ENCODE data around the gene RGPD3. TPM values are rescaled to one million over a fixed set of nuclear protein-coding genes. Genes with fewer than 3 reads are reported as not detected.
"Not testable (repeated sequence)": the region's sequence is repeated elsewhere in the genome, so short reads cannot be mapped to it uniquely, and the experiment has no call there.

RGPD3 gene
- total and polyA plus RNA-seq, 2 experiments from 2014 or later: 0.08 to 0.43 TPM

GRCh38 chr2:106486551-106487385, 18.6 kb upstream of the RGPD3 start, which contains the start of gene CD8B2:
Gene CD8B2 (plus strand): TSS chr2:106487364. CDS start chr2:106487427, 63 bp downstream.
- H2AFZ ChIP-seq; H3K4me2 ChIP-seq (ENCODE audit: unreplicated experiment); H3K27me3 ChIP-seq (replicated peaks; ENCODE audit: insufficient read depth); in situ Hi-C loops (cut with MboI); H3K27ac ChIP-seq; H3F3A ChIP-seq (ENCODE audit: insufficient read depth); H3K9me2 ChIP-seq (ENCODE audit: insufficient read depth); H4K20me1 ChIP-seq (ENCODE audit: insufficient read depth); H3K4me3 ChIP-seq; H3K9ac ChIP-seq; H3K79me2 ChIP-seq (ENCODE audit: insufficient read depth); H3K4me1 ChIP-seq (ENCODE audit: insufficient read depth); DNase-seq; H3K9me3 ChIP-seq (ENCODE audit: low read depth); H3K36me3 ChIP-seq (ENCODE audit: low read depth): not testable (repeated sequence)
- WGBS, 2 experiments (ENCODE audit: low coverage in 1 of 2, low lambda C conversion rate in 2 of 2, missing lambda C conversion rate in 2 of 2): 54 to 69% methylated on average over 15 to 20 of the region's 39 CpGs

DNA sequence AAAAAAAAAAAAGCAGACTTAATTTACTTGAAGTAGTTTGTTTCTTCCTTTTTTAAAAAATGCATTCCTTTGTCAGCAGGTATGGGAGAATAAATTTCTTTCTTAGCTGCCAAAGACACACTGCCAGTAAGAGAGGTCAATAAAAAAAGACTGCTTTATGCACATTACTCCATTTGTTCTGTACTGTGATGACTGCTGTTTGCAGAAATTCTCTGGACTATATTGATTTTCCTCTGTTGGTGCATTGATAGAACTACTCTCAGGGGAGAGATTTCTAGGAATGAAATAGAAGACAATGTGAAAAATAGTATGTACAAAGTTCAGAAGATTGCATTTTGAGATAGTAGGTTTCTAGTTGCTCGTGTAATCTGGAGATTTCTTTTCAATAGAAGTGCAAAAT, 11.3 kb upstream of the RGPD3 start:
- H2AFZ ChIP-seq; H3K27me3 ChIP-seq (replicated peaks; ENCODE audit: insufficient read depth); H3F3A ChIP-seq (ENCODE audit: insufficient read depth); H3K27ac ChIP-seq; in situ Hi-C loops (cut with MboI); H3K4me1 ChIP-seq (ENCODE audit: insufficient read depth); H4K20me1 ChIP-seq (ENCODE audit: insufficient read depth); H3K4me2 ChIP-seq (ENCODE audit: unreplicated experiment); H3K9me3 ChIP-seq (ENCODE audit: low read depth); H3K4me3 ChIP-seq; DNase-seq; H3K79me2 ChIP-seq (ENCODE audit: insufficient read depth); H3K9ac ChIP-seq; H3K9me2 ChIP-seq (ENCODE audit: insufficient read depth); H3K36me3 ChIP-seq (ENCODE audit: low read depth): not testable (repeated sequence)
- 0% methylated on average over 1 of the region's 1 CpG; no CpG with 5 or more reads in 1 of the 2 experiments for WGBS, 2 experiments (ENCODE audit: low coverage in 1 of 2, low lambda C conversion rate in 2 of 2, missing lambda C conversion rate in 2 of 2)

- H3K27ac ChIP-seq; H3K4me1 ChIP-seq (ENCODE audit: insufficient read depth); H3K79me2 ChIP-seq (ENCODE audit: insufficient read depth); H4K20me1 ChIP-seq (ENCODE audit: insufficient read depth); H2AFZ ChIP-seq; H3K27me3 ChIP-seq (replicated peaks; ENCODE audit: insufficient read depth); H3K4me2 ChIP-seq (ENCODE audit: unreplicated experiment); H3K36me3 ChIP-seq (ENCODE audit: low read depth); H3K9ac ChIP-seq; H3K4me3 ChIP-seq; H3F3A ChIP-seq (ENCODE audit: insufficient read depth); H3K9me3 ChIP-seq (ENCODE audit: low read depth); H3K9me2 ChIP-seq (ENCODE audit: insufficient read depth); in situ Hi-C loops (cut with MboI); DNase-seq: not testable (repeated sequence)
- 45 to 73% methylated on average over 1 of the region's 4 CpGs for WGBS, 2 experiments (ENCODE audit: low coverage in 1 of 2, low lambda C conversion rate in 2 of 2, missing lambda C conversion rate in 2 of 2)
Measured at GRCh38 chr2:106477647-106478046, 9.4 kb upstream of the RGPD3 start.

DNA sequence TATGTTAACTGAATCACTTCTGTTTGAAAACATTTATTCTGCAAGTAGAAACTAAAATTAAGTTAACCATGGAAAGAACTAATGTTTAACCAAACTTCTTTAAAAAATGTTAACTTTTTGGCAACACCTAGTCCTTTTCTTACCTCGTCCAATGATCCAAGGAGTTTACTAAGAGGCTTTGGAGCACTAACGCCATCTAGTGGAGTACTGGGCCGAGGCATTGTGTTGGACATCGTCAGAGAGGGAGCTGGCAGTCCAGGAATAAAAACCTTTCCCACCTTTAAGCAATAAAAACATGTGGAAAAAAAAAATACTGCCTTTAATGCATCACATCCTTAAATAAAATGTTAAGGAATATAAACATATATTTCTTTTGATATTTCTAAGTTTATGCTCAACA, 2.4 kb upstream of the RGPD3 start:
- H3K9me2 ChIP-seq (ENCODE audit: insufficient read depth); H3K4me3 ChIP-seq; in situ Hi-C loops (cut with MboI); H3K4me1 ChIP-seq (ENCODE audit: insufficient read depth); H4K20me1 ChIP-seq (ENCODE audit: insufficient read depth); H3K79me2 ChIP-seq (ENCODE audit: insufficient read depth); H3K27ac ChIP-seq; H2AFZ ChIP-seq; DNase-seq; H3F3A ChIP-seq (ENCODE audit: insufficient read depth); H3K4me2 ChIP-seq (ENCODE audit: unreplicated experiment); H3K36me3 ChIP-seq (ENCODE audit: low read depth); H3K9me3 ChIP-seq (ENCODE audit: low read depth); H3K27me3 ChIP-seq (replicated peaks; ENCODE audit: insufficient read depth); H3K9ac ChIP-seq: not testable (repeated sequence)
- WGBS, 2 experiments (ENCODE audit: low coverage in 1 of 2, low lambda C conversion rate in 2 of 2, missing lambda C conversion rate in 2 of 2): 0 to 2% methylated on average over 3 to 4 of the region's 4 CpGs

DNA sequence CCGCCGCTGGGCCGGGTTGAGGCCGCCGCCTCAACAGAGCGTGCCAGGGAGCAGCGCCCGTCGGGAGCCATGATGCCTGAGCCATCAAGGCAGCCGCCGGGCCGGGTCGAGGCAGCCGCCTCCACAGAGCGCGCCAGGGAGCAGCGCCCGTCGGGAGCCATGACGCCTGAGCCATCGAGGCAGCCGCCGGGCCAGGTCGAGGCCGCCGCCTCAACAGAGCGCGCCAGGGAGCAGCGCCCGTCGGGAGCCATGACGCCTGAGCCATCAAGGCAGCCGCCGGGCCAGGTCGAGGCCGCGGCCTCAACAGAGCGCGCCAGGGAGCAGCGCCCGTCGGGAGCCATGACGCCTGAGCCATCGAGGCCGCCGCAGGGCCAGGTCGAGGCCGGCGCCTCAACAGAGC, 697 bp downstream of the RGPD3 start:
- WGBS, 2 experiments (ENCODE audit: low coverage in 1 of 2, low lambda C conversion rate in 2 of 2, missing lambda C conversion rate in 2 of 2): 92% methylated on average over 49 of the region's 49 CpGs; no CpG with 5 or more reads in 1 of the 2 experiments
- H3F3A ChIP-seq (ENCODE audit: insufficient read depth); H3K9ac ChIP-seq; in situ Hi-C loops (cut with MboI); H3K36me3 ChIP-seq (ENCODE audit: low read depth); H3K27me3 ChIP-seq (replicated peaks; ENCODE audit: insufficient read depth); H3K4me3 ChIP-seq; H3K4me2 ChIP-seq (ENCODE audit: unreplicated experiment); H2AFZ ChIP-seq; H3K9me2 ChIP-seq (ENCODE audit: insufficient read depth); DNase-seq; H4K20me1 ChIP-seq (ENCODE audit: insufficient read depth); H3K9me3 ChIP-seq (ENCODE audit: low read depth); H3K79me2 ChIP-seq (ENCODE audit: insufficient read depth); H3K27ac ChIP-seq; H3K4me1 ChIP-seq (ENCODE audit: insufficient read depth): not testable (repeated sequence)

DNA sequence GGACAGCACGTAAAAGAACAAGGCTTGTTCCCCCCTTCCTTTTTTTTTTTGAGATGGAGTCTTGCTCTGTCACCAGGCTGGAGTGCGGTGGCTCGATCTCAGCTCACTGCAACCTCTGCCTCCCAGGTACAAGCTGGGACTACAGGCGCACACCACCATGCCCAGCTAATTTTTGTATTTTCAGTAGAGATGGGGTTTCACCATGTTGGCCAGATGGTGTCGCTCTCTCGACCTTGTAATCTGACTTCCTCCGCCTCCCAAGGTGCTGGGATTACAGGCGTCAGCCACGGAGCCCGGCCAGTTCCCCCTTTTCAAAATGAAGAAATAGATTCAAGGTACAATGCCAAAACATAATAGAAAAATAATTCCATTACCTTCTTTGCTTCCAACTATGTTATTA, 6.3 kb downstream of the RGPD3 start:
- in situ Hi-C loops (cut with MboI); H4K20me1 ChIP-seq (ENCODE audit: insufficient read depth); H3K4me3 ChIP-seq; H3K9me2 ChIP-seq (ENCODE audit: insufficient read depth); H3K4me1 ChIP-seq (ENCODE audit: insufficient read depth); H3K27ac ChIP-seq; H3K9me3 ChIP-seq (ENCODE audit: low read depth); H3K79me2 ChIP-seq (ENCODE audit: insufficient read depth); H2AFZ ChIP-seq; H3K27me3 ChIP-seq (replicated peaks; ENCODE audit: insufficient read depth); H3K36me3 ChIP-seq (ENCODE audit: low read depth); DNase-seq; H3K4me2 ChIP-seq (ENCODE audit: unreplicated experiment); H3K9ac ChIP-seq; H3F3A ChIP-seq (ENCODE audit: insufficient read depth): not testable (repeated sequence)
- 55% methylated on average over 10 of the region's 10 CpGs for WGBS, 2 experiments (ENCODE audit: low coverage in 1 of 2, low lambda C conversion rate in 2 of 2, missing lambda C conversion rate in 2 of 2)

GRCh38 chr2:106390680-106391079, 77.5 kb downstream of the RGPD3 start:
- H3K36me3 ChIP-seq (ENCODE audit: low read depth); H3K9ac ChIP-seq; H2AFZ ChIP-seq; H3K27ac ChIP-seq; H3K4me1 ChIP-seq (ENCODE audit: insufficient read depth); H3K9me2 ChIP-seq (ENCODE audit: insufficient read depth); H3F3A ChIP-seq (ENCODE audit: insufficient read depth); H3K79me2 ChIP-seq (ENCODE audit: insufficient read depth); H3K27me3 ChIP-seq (replicated peaks; ENCODE audit: insufficient read depth); H3K4me2 ChIP-seq (ENCODE audit: unreplicated experiment); H3K4me3 ChIP-seq; in situ Hi-C loops (cut with MboI); DNase-seq; H4K20me1 ChIP-seq (ENCODE audit: insufficient read depth); H3K9me3 ChIP-seq (ENCODE audit: low read depth): not testable (repeated sequence)
- 46 to 47% methylated on average over 5 of the region's 5 CpGs for WGBS, 2 experiments (ENCODE audit: low coverage in 1 of 2, low lambda C conversion rate in 2 of 2, missing lambda C conversion rate in 2 of 2)

Data from GM23248 (cell line).